ENCODE results near the gene CMIP. TPM values are rescaled to one million over a fixed set of nuclear protein-coding genes. Genes with fewer than 3 reads are reported as not detected.

CMIP gene
- total and polyA plus RNA-seq, 3 donors from 2014 or later: 34.9 to 72.5 (median 42.0) TPM

GRCh38 chr16:81624403-81624759 lies 179.8 kb downstream of the CMIP start:
- no peak for DNase-seq
- no peaks in the 10 kb centered on the region for H3K27me3 ChIP-seq
- intact Hi-C loops (cut with DNase I; ENCODE audit: low total_unique reads): no loop called here
- no peaks in the 10 kb centered on the region for H3K4me1 ChIP-seq
- TF ChIP-seq POLR2A (IDR thresholded peaks at IDR 0.05) (no peak), CTCF (IDR thresholded peaks at IDR 0.05) (no peak)
- no peaks in the 10 kb centered on the region for H3K36me3 ChIP-seq (ENCODE audit: low read depth, missing control alignments)
- 96 to 97% methylated on average over 6 of the region's 6 CpGs for WGBS, 2 donors
- no peak overlapping the region for H3K27ac ChIP-seq
- no peak overlapping the region for H3K4me3 ChIP-seq
- no peaks in the 10 kb centered on the region for H3K9me3 ChIP-seq

GRCh38 chr16:81624760-81625543 lies 180.3 kb downstream of the CMIP start:
- H3K27me3 ChIP-seq: no peaks in the 10 kb centered on the region
- TF ChIP-seq CTCF (IDR thresholded peaks at IDR 0.05) (no peak), POLR2A (IDR thresholded peaks at IDR 0.05) (no peak)
- WGBS, 2 donors: 86 to 92% methylated on average over 10 to 11 of the region's 11 CpGs
- intact Hi-C loops (cut with DNase I; ENCODE audit: low total_unique reads): no loop called here
- H3K4me3 ChIP-seq: no peak overlapping the region
- H3K9me3 ChIP-seq: no peaks in the 10 kb centered on the region
- no peaks in the 10 kb centered on the region for H3K4me1 ChIP-seq
- no peak overlapping the region for H3K27ac ChIP-seq
- H3K36me3 ChIP-seq (ENCODE audit: low read depth, missing control alignments): no peaks in the 10 kb centered on the region
- no peak for DNase-seq

DNA sequence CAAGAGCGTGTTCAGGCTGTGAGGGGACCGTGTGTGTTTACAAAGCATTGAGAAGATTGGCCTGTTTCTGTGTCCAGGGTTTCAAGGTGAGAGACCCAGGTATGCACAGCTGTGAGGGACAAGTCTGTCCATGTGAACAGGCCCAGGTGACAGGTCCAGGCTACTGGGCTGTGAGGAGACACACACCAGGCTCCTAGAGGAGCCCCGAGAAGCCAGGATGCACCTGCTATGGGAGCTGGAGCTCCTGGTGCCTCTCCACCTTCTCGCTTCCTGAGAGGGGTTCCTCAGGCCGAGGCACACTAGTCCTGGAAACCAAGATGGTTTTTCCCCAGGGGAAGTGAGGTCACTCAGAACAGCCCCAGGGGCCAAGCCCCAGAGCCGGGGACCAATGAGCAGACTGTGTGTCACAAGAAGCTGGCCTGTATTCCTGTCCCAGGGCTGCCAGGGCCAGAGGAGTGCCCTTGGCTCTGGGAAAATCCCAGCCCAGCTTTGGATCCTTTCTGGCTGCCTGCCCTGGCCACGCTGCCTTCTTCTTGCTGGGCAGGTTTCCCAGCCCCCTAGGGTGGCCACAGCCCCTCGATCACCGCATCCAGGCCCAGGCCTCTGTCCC lies 181.0 kb downstream of the CMIP start:
- DNase-seq: peak; percentile 62
- TF ChIP-seq POLR2A (IDR thresholded peaks at IDR 0.05): no peak
- TF ChIP-seq CTCF (IDR thresholded peaks at IDR 0.05): no peak
- Histone ChIP-seq H3K9me3 (no peaks in the 10 kb centered on the region), H3K4me1 (no peaks in the 10 kb centered on the region), H3K36me3 (ENCODE audit: low read depth, missing control alignments) (no peaks in the 10 kb centered on the region), H3K4me3 (no peak overlapping the region), H3K27ac (no peak overlapping the region), H3K27me3 (no peaks in the 10 kb centered on the region)
- WGBS, 2 donors: 69 to 73% methylated on average over 7 to 9 of the region's 9 CpGs
- intact Hi-C loops (cut with DNase I; ENCODE audit: low total_unique reads): no loop called here

DNA sequence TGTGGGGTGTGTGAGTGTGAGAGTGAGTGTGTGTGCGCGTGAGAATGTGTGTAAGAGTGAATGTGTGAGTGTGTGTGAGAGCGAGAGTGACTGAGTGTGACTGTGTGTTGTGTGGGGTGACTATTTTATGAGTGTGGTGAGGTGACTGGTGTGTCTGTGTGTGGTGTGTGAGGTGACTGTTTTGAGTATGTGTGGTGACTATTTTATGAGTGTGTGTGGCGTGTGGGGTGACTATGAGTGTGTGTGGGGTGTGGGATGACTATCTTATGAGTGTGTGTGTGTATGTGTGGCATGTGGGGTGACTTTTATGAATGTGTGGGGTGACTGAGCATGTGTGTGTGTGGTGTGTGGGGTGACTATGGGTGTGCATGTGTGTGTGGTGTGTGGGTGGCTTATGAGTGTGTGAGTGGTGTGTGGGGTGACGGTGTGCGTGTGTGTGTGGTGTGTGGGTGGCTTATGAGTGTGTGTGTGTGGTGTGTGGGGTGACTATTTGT lies 181.6 kb downstream of the CMIP start:
- H3K4me1 ChIP-seq: no peaks in the 10 kb centered on the region
- no peaks in the 10 kb centered on the region for H3K36me3 ChIP-seq (ENCODE audit: low read depth, missing control alignments)
- H3K27ac ChIP-seq: no peak overlapping the region
- no peak overlapping the region for H3K4me3 ChIP-seq
- 68 to 72% methylated on average over 6 of the region's 6 CpGs for WGBS, 2 donors
- DNase-seq: no peak
- no peaks in the 10 kb centered on the region for H3K27me3 ChIP-seq
- no peak for TF ChIP-seq POLR2A (IDR thresholded peaks at IDR 0.05)
- TF ChIP-seq CTCF (IDR thresholded peaks at IDR 0.05): no peak
- H3K9me3 ChIP-seq: no peaks in the 10 kb centered on the region
- intact Hi-C loops (cut with DNase I; ENCODE audit: low total_unique reads): no loop called here
